Panc1 (cell line): ENCODE results near the gene RSAD1. TPM values are rescaled to one million over a fixed set of nuclear protein-coding genes. Genes with fewer than 3 reads are reported as not detected.

Experiments used
- ATAC-seq: fragments of 200-7000 bp; cut with Tn5 transposase; 2 replicates; pipeline ENCODE4 v1.9.1; 2020; ENCODE audit warnings: mild to moderate bottlenecking, moderate library complexity
- BruUV-seq: library from RNA; stranded (reverse); fragments of 400-500 nt; replicated peaks from 2 replicates; lab custom pipeline; 2021; lab: Mats Ljungman, UMichigan
- CTCF ChIA-PET: fragments of 300-600 bp; sonication (Branson Sonifier 250); formaldehyde crosslinking; loops from one replicate; lab custom pipeline; 2022; ENCODE audit warnings: antibody characterized with exemption; lab: Charles Lee
- POLR2A ChIA-PET: fragments of 300-600 bp; sonication (Branson Sonifier 250); formaldehyde crosslinking; loops from one replicate; lab custom pipeline; 2022; ENCODE audit warnings: antibody characterized with exemption; lab: Charles Lee
- DNase-seq: peaks from one replicate; pipeline ENCODE4 v3.0.0-alpha.2; 2010; ENCODE audit warnings: low read depth, low spot score
- H3K27ac ChIP-seq: 2 replicates; pipeline ENCODE4 v1.5.1; 2011; ENCODE audit warnings: mild to moderate bottlenecking, low read length, inconsistent platforms
- H3K27me3 ChIP-seq: fragments of 200-500 bp; sonication (Bioruptor generic); 2 replicates; pipeline ENCODE4 v1.6.0; 2014; ENCODE audit warnings: low read length, inconsistent platforms; ENCODE audit not compliant: control insufficient read depth, insufficient read depth
- H3K36me3 ChIP-seq: fragments of 200-500 bp; sonication (Bioruptor generic); 2 replicates; pipeline ENCODE4 v1.5.1; 2014; ENCODE audit warnings: inconsistent platforms, mild to moderate bottlenecking, low read length, moderate library complexity; ENCODE audit not compliant: control insufficient read depth, insufficient read depth
- H3K4me1 ChIP-seq: 2 replicates; pipeline ENCODE4 v1.5.1; 2011; ENCODE audit warnings: inconsistent platforms, mild to moderate bottlenecking, low read length, moderate library complexity; ENCODE audit not compliant: control insufficient read depth, insufficient read depth
- H3K4me3 ChIP-seq, 2 experiments: 2 replicates each; pipeline ENCODE4 v1.5.1; 2011 to 2012; ENCODE audit warnings: low read depth in 2 of 2, low read length in 2 of 2, mild to moderate bottlenecking in 2 of 2, inconsistent platforms in 1 of 2, moderate library complexity in 1 of 2
- H3K9me3 ChIP-seq: fragments of 200-500 bp; sonication (Bioruptor generic); 2 replicates; pipeline ENCODE4 v1.5.1; 2014; ENCODE audit warnings: low read depth, mild to moderate bottlenecking, inconsistent platforms, low read length, moderate library complexity; ENCODE audit not compliant: control insufficient read depth, insufficient read depth
- POLR2AphosphoS5 ChIP-seq: IDR thresholded peaks from 2 replicates; pipeline ENCODE4 v1.6.1; 2012; ENCODE audit warnings: mild to moderate bottlenecking, low read depth, low read length, moderate library complexity
- SIN3A ChIP-seq: IDR thresholded peaks from 2 replicates; pipeline ENCODE4 v1.6.1; 2012; ENCODE audit warnings: low read depth, mild to moderate bottlenecking, low read length, moderate library complexity, borderline replicate concordance; ENCODE audit not compliant: insufficient read depth
- TCF7L2 ChIP-seq: IDR thresholded peaks from 2 replicates; pipeline ENCODE4 v1.6.1; 2011; ENCODE audit warnings: mild to moderate bottlenecking, low read depth, low read length, inconsistent platforms
- in situ Hi-C: cut with HindIII; loops from 2 replicates; pipeline ENCODE4 v1.10.0; 2016; ENCODE audit warnings: low sequenced_read_pairs, low pct_unique_long_range_greater_than_20kb
- intact Hi-C: fragments of 100-400 bp; cut with micrococcal nuclease; formaldehyde crosslinking; loops from one replicate; pipeline ENCODE4 v1.10.0; 2022; ENCODE audit not compliant: unreplicated experiment
- total RNA-seq: library from RNA; stranded (reverse); gene quantifications from one replicate; pipeline ENCODE4 v1.2.1, GENCODE V29; 2021; ENCODE audit not compliant: unreplicated experiment
- TF ChIP-seq, protein P1 (sequence below): fragments of 450-650 bp; IDR thresholded peaks from 2 replicates; pipeline ENCODE4 v1.5.1; 2017; ENCODE audit warnings: mild to moderate bottlenecking
- TF ChIP-seq, protein P2 (sequence below), 2 experiments: IDR thresholded peaks; 2 replicates each; pipeline ENCODE4 v1.6.1; 2011 to 2012; ENCODE audit warnings: low read depth in 2 of 2, control low read depth in 1 of 2, low read length in 1 of 2, mild to moderate bottlenecking in 1 of 2, moderate library complexity in 1 of 2; ENCODE audit not compliant: insufficient read depth in 1 of 2

The RSAD1 gene
- total RNA-seq, 1 experiment from 2014 or later: 40.2 TPM

DNA sequence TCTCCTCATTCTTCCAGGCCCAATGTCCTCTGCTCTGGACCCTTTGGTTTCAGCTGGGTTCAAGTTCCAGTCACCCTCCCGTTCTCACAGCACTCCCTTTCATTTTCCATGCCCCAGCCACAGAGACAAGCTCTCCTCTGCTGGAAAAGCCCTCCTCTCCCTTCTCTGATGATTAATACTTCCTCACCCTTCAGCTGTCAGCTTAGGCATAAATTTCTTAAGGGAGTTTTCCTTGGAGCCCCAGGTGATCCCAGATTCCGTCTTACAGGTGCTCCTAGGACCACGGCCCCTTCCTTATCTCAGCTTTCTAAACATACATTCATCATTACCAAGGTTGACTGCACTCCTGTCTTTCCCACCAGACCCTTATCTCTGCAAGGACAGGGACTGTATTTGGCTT is 20.4 kb upstream of the RSAD1 start:
- CTCF ChIA-PET: interaction anchor here (0.5 to 0.6 kb wide), 2 partner anchors 20 to 184 kb away, joined by 3 to 12 read pairs; partner anchors contain the start of gene TMEM92
- Histone ChIP-seq H3K36me3 (no peaks in the 10 kb centered on the region), H3K4me3 (no peak overlapping the region), H3K27ac (no peak overlapping the region), H3K9me3 (no peaks in the 10 kb centered on the region), H3K27me3 (no peaks in the 10 kb centered on the region), H3K4me1 (no peaks in the 10 kb centered on the region)
- DNase-seq: no peak
- in situ Hi-C loops (no loop called here), intact Hi-C loops (no loop called here)
- POLR2A ChIA-PET: no interaction called here
- TF ChIP-seq, protein P1, sequence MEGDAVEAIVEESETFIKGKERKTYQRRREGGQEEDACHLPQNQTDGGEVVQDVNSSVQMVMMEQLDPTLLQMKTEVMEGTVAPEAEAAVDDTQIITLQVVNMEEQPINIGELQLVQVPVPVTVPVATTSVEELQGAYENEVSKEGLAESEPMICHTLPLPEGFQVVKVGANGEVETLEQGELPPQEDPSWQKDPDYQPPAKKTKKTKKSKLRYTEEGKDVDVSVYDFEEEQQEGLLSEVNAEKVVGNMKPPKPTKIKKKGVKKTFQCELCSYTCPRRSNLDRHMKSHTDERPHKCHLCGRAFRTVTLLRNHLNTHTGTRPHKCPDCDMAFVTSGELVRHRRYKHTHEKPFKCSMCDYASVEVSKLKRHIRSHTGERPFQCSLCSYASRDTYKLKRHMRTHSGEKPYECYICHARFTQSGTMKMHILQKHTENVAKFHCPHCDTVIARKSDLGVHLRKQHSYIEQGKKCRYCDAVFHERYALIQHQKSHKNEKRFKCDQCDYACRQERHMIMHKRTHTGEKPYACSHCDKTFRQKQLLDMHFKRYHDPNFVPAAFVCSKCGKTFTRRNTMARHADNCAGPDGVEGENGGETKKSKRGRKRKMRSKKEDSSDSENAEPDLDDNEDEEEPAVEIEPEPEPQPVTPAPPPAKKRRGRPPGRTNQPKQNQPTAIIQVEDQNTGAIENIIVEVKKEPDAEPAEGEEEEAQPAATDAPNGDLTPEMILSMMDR: no peak
- TF ChIP-seq TCF7L2 (no peak), POLR2AphosphoS5 (no peak), SIN3A (no peak)
- TF ChIP-seq, protein P2, sequence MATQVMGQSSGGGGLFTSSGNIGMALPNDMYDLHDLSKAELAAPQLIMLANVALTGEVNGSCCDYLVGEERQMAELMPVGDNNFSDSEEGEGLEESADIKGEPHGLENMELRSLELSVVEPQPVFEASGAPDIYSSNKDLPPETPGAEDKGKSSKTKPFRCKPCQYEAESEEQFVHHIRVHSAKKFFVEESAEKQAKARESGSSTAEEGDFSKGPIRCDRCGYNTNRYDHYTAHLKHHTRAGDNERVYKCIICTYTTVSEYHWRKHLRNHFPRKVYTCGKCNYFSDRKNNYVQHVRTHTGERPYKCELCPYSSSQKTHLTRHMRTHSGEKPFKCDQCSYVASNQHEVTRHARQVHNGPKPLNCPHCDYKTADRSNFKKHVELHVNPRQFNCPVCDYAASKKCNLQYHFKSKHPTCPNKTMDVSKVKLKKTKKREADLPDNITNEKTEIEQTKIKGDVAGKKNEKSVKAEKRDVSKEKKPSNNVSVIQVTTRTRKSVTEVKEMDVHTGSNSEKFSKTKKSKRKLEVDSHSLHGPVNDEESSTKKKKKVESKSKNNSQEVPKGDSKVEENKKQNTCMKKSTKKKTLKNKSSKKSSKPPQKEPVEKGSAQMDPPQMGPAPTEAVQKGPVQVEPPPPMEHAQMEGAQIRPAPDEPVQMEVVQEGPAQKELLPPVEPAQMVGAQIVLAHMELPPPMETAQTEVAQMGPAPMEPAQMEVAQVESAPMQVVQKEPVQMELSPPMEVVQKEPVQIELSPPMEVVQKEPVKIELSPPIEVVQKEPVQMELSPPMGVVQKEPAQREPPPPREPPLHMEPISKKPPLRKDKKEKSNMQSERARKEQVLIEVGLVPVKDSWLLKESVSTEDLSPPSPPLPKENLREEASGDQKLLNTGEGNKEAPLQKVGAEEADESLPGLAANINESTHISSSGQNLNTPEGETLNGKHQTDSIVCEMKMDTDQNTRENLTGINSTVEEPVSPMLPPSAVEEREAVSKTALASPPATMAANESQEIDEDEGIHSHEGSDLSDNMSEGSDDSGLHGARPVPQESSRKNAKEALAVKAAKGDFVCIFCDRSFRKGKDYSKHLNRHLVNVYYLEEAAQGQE (IDR thresholded peaks at IDR 0.05; ENCODE audit: insufficient read depth in 1 of 2, low read depth in 2 of 2, low read length in 1 of 2): no peak
- no peak for ATAC-seq
- no TSS peak for BruUV-seq

DNA sequence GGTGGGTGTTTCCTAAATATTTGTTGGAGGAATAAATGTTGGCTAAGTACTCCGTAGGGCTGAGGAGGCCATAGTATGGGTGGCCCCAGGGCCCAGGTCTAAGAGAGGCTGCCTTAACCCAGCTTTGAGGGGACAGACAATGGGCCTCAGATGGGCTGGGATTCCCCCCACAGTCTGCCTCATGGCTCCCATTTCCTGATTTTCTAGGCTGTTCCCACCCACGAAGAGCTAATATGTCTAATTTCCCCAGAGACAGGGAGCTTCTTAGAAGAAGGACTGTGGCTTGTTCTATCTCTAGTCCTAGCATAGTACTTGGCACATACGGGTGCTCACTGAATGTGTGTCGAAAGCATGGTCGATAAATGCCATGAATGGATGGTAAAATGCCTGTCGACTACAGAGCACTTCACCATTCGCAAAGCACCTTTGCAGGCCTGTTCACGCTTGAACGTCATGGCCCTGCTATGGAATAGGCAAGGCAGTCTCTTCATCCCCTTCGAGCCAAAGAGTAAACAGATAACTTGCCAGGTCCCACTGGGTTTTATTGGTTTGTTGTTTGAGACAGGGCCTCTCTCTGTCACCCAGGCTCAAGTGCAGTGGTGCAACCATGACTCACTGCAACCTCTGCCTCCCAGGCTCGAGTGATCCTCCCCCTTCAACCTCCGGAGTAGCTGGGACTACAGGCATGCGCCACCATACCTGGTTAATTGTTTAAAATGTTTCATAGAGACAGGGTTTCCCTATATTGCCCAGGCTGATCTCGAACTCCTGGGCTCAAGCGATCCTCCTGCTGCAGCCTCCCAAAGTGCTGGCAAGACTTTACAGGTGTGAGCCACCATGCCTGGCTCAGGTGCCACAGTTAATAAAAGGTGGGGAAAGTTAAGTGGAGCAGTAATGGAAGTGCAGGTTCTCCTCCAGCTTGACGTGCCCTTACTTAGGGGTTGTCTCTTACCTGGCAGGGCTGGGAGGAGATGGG is 19.7 kb upstream of the RSAD1 start:
- no peaks in the 10 kb centered on the region for H3K27me3 ChIP-seq
- in situ Hi-C loops (no loop called here), intact Hi-C loops (no loop called here)
- ATAC-seq (no peak), DNase-seq (no peak)
- H3K4me3 ChIP-seq: no peak overlapping the region
- TF ChIP-seq, protein P1: no peak
- TF ChIP-seq TCF7L2 (no peak), POLR2AphosphoS5 (no peak), SIN3A (no peak)
- TF ChIP-seq, protein P2 (IDR thresholded peaks at IDR 0.05; ENCODE audit: insufficient read depth in 1 of 2, low read depth in 2 of 2, low read length in 1 of 2): no peak
- H3K9me3 ChIP-seq: no peaks in the 10 kb centered on the region
- no peaks in the 10 kb centered on the region for H3K4me1 ChIP-seq
- no peak overlapping the region for H3K27ac ChIP-seq
- POLR2A ChIA-PET: interaction anchor here (0.6 kb wide), 1 partner anchor 9 kb away, joined by 3 read pairs; no protein-coding TSS in a partner anchor
- CTCF ChIA-PET: interaction anchor here (0.5 kb wide), 1 partner anchor 19 kb away, joined by 12 read pairs; no protein-coding TSS in a partner anchor
- BruUV-seq: no TSS peak
- H3K36me3 ChIP-seq: no peaks in the 10 kb centered on the region
